Right ventricle myocardium inferior (tissue), 1 donor: Measurements from ENCODE around the gene SCARF2. TPM values are rescaled to one million over a fixed set of nuclear protein-coding genes. Genes with fewer than 3 reads are reported as not detected.
"Not testable (repeated sequence)": the region's sequence is repeated elsewhere in the genome, so short reads cannot be mapped to it uniquely, and the experiment has no call there.

Source experiments
- ATAC-seq: fragments of 200-7000 bp; cut with Tn5 transposase; one replicate; pipeline ENCODE4 v1.9.1; 2020; ENCODE audit warnings: mild to moderate bottlenecking, moderate library complexity
- DNase-seq: peaks from one replicate; pipeline ENCODE4 v3.0.0; 2021; ENCODE audit errors: missing footprints
- intact Hi-C: fragments of 100-400 bp; cut with DNase I; formaldehyde crosslinking; loops from one replicate; pipeline ENCODE4 v1.11.0; 2022
- total RNA-seq: library from RNA; stranded (reverse); fragmentation: NEBNext Ultra II Directional; extraction: Animal tissue kit (Norgen Biotek cat#: 25700); gene quantifications from one replicate; pipeline ENCODE4 v1.2.1, GENCODE V29; 2021
- donor health status: DM: no; HTN: yes; CAD: no; lungs with severe emphysema.

Gene SCARF2
- total RNA-seq, 1 donor from 2014 or later, result 3.0 TPM

GRCh38 chr22:20391222-20391621 is 46.4 kb downstream of the SCARF2 start:
- DNase-seq (no peak), ATAC-seq (no peak)
- intact Hi-C loops, result loop anchor here (10.0 kb wide), 2 partner anchors 64 to 66 kb away; partner anchors contain the start of gene DGCR6L

- intact Hi-C loops, result loop anchor here (10.0 kb wide), 2 partner anchors 64 to 66 kb away; partner anchors contain the start of gene DGCR6L
- no peak for ATAC-seq
- DNase-seq, result no peak
Observed at GRCh38 chr22:20390394-20390907, 47.2 kb downstream of the SCARF2 start.

- ATAC-seq, result no peak
- intact Hi-C loops, result no loop called here
- no peak for DNase-seq
Observed at GRCh38 chr22:20389288-20389687, 48.3 kb downstream of the SCARF2 start.

GRCh38 chr22:20388200-20388599 is 49.4 kb downstream of the SCARF2 start:
- DNase-seq, result no peak
- intact Hi-C loops, result no loop called here
- no peak for ATAC-seq

GRCh38 chr22:20386972-20387371 is 50.7 kb downstream of the SCARF2 start:
- intact Hi-C loops, result no loop called here
- DNase-seq (no peak), ATAC-seq (no peak)

GRCh38 chr22:20386336-20386735 is 51.3 kb downstream of the SCARF2 start:
- no peak for DNase-seq
- intact Hi-C loops, result no loop called here
- no peak for ATAC-seq

- ATAC-seq (no peak), DNase-seq (no peak)
- intact Hi-C loops, result no loop called here
Observed at GRCh38 chr22:20384865-20385264, 52.8 kb downstream of the SCARF2 start.

GRCh38 chr22:20384171-20384570 is 53.5 kb downstream of the SCARF2 start:
- intact Hi-C loops, result no loop called here
- ATAC-seq (no peak), DNase-seq (no peak)

- no peak for DNase-seq
- intact Hi-C loops, result no loop called here
- ATAC-seq, result no peak
Observed at GRCh38 chr22:20383538-20383937, 54.1 kb downstream of the SCARF2 start.

- intact Hi-C loops, result no loop called here
- no peak for ATAC-seq
Observed at GRCh38 chr22:20380486-20380885, 57.1 kb downstream of the SCARF2 start.

GRCh38 chr22:20378684-20379083 is 58.9 kb downstream of the SCARF2 start:
- intact Hi-C loops, ATAC-seq, DNase-seq: not testable (repeated sequence)

More at GRCh38 chr22:20380486-20380885, 57.1 kb downstream of the SCARF2 start:
- no peak for DNase-seq

GRCh38 chr22:20378110-20378509 is 59.5 kb downstream of the SCARF2 start:
- intact Hi-C loops, result no loop called here
- DNase-seq (no peak), ATAC-seq (no peak)

GRCh38 chr22:20376983-20377382 is 60.6 kb downstream of the SCARF2 start:
- DNase-seq, intact Hi-C loops, ATAC-seq: not testable (repeated sequence)

- DNase-seq, intact Hi-C loops, ATAC-seq: not testable (repeated sequence)
Observed at GRCh38 chr22:20376281-20376680, 61.3 kb downstream of the SCARF2 start.

Other genes starting within 250 kb of the SCARF2 start
- gene RTN4R, start 169.5 kb downstream of the SCARF2 start, total RNA-seq, result 1.2 TPM
- 44.2 TPM for gene DGCR6L, start 117.8 kb downstream of the SCARF2 start, total RNA-seq
- 6.3 TPM for gene ZNF74, start 43.7 kb downstream of the SCARF2 start, total RNA-seq
- 12.4 TPM for gene KLHL22, start 58.0 kb upstream of the SCARF2 start, total RNA-seq
- 38.1 TPM for gene MED15, start 69.8 kb upstream of the SCARF2 start, total RNA-seq